Sciatic nerve (tissue), 2 donors: ENCODE results near the gene GJC3. TPM values are rescaled to one million over a fixed set of nuclear protein-coding genes. Genes with fewer than 3 reads are reported as not detected.
"Not testable (repeated sequence)": the region's sequence is repeated elsewhere in the genome, so short reads cannot be mapped to it uniquely, and the experiment has no call there.

ENCODE experiments used
- ATAC-seq: fragments of 200-7000 bp; cut with Tn5 transposase; one replicate; pipeline ENCODE4 v1.9.1; 2020; ENCODE audit warnings: mild to moderate bottlenecking, moderate library complexity
- DNase-seq: peaks from one replicate; pipeline ENCODE4 v3.0.0-alpha.2; 2020; ENCODE audit warnings: low spot score
- intact Hi-C: fragments of 100-400 bp; cut with DNase I; formaldehyde crosslinking; loops from one replicate; pipeline ENCODE4 v1.14.2; 2022
- total RNA-seq: library from RNA; stranded (reverse); fragmentation: NEBNext Ultra II Directional; extraction: Animal tissue kit (Norgen Biotek cat#: 25700); gene quantifications from one replicate; pipeline ENCODE4 v1.2.1, GENCODE V29; 2021
- donor health status: DM: no; HTN: no; CAD: no.
- donor health status: DM: no; HTN: no; CAD: no.

The GJC3 gene
- total RNA-seq, 1 donor from 2014 or later: 31.7 TPM

GRCh38 chr7:99938296-99938695 lies 8.9 kb upstream of the GJC3 start:
- intact Hi-C loops: no loop called here

DNA sequence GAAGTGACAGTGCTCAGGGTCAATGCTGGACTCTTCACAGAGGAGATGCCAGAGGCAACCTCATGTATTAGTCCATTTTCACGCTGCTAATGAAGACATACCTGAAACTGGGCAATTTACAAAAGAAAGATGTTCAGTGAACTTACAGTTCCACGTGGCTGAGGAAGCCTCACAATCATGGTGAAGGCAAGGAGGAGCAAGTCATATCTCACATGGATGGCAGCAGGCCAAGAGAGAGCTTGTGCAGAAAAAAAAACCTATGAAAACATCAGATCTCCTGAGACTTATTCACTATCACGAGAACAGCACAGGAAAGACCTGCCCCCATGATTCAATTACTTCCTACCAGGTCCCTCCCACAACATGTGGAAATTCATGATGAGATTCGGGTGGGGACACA lies 5.6 kb upstream of the GJC3 start:
- DNase-seq, ATAC-seq, intact Hi-C loops: not testable (repeated sequence)

More at GRCh38 chr7:99938296-99938695, 8.9 kb upstream of the GJC3 start:
- DNase-seq: no peak
- ATAC-seq: no peak

DNA sequence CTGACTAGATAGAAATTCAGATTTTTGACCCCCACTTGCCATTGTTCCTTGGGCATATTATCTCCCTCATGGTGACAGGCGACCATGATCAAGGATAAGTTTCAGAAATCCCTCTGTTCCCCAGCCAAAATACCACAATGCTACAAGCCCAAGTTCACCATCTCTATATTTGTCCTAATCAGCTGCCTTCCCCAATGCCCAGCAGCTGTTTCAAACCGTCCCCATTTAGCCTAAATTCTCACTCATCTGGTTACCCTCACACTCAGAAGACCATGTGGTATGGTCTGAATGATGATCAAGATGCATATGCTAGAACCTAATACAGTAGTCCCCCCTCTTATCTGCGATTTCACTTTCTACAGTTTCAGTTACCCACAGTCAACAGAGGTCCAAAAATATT lies 956 bp upstream of the GJC3 start:
- no peak for ATAC-seq
- DNase-seq: no peak
- intact Hi-C loops: no loop called here

DNA sequence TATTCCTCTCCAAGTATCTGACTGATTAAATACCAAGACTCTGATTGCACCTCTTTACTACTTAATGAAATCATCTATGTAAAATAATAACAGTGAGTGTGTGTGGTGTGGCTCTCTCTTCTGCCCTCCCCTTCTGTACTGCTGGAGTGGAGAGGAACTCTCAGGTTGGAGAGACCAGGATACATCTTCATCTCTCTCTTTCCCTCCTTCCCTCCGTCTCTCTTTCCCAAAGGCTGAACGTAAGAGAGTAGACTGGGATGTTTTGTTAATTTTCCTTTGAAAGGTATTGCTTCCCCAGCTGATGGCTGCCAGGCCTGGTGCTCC lies 272 bp upstream of the GJC3 start:
- no peak for ATAC-seq

DNA sequence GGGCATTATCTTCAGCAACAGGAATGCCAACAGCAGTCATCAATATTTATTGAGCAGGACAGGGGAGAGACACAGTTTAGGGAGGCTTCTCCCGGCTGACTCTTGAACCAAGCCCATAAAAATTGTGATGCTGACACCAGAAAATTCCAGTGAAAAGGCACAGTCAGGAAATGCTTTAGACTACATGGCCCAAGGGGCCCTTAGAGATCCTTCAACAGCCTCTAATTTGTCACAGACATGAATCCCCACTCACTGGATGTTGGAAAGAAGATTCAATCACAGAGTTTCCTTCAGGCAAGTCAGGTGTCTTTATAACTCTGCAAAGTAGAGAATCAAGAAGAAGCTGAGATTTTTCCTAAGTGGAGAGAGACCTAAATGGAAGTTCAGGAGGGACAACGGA lies 1.2 kb downstream of the GJC3 start:
- DNase-seq (no peak), ATAC-seq (no peak)
- intact Hi-C loops: no loop called here

More for the DNA sequence above, 272 bp upstream of the GJC3 start:
- no peak for DNase-seq
- intact Hi-C loops: no loop called here

GRCh38 chr7:99927536-99927935 lies 1.9 kb downstream of the GJC3 start:
- DNase-seq (no peak), ATAC-seq (no peak)
- intact Hi-C loops: no loop called here

GRCh38 chr7:99926321-99926720 lies 3.1 kb downstream of the GJC3 start:
- DNase-seq: no peak
- intact Hi-C loops: no loop called here
- no peak for ATAC-seq

GRCh38 chr7:99923200-99923599 lies 6.2 kb downstream of the GJC3 start:
- ATAC-seq: no peak

GRCh38 chr7:99920149-99920548 lies 9.3 kb downstream of the GJC3 start:
- ATAC-seq (no peak), DNase-seq (no peak)
- intact Hi-C loops: no loop called here

More at GRCh38 chr7:99923200-99923599, 6.2 kb downstream of the GJC3 start:
- intact Hi-C loops: no loop called here
- DNase-seq: no peak

DNA sequence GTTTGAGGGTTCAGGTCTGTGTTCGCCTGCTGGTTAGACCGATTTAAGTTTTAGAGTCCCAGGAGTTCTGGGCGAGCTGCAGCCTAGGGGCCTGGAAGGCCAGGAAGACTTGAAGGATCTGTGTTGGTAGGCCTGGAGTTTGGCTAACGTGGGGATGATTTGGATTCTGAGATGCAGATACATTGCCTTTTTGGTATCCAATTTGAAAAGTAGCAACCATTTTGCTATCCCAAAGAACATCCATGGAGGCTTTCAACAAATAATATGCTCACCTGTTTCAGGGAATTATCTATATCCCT lies 9.7 kb downstream of the GJC3 start:
- ATAC-seq (no peak), DNase-seq (no peak)
- intact Hi-C loops: no loop called here

- ATAC-seq (peak; percentile 99), DNase-seq (peak; percentile 93)
- intact Hi-C loops: no loop called here
Measured at GRCh38 chr7:99918959-99919813, 10.2 kb downstream of the GJC3 start, which contains the start of gene TRIM4. Gene TRIM4, minus strand, starts transcription at chr7:99919530. Its CDS starts 129 bp downstream, at chr7:99919401.

DNA sequence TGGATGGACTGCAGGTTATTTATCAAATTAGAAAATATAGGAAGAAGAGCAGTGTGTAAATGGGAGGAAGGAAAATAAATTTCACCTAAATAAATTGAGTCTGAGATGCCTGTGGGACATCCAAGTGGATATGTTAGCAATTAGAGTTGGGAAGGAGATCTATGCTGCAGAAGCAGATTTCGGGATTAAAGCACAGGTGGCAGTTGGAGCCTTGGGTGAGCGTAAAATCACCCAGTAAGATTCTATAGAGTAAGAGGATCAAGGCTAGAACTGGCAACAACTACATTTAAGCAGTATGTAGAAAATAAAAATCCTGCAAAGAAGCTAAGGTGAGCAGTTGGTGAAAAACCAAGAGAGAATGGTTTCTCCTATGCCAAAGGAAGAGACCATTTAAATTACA lies 18.4 kb downstream of the GJC3 start:
- no peak for ATAC-seq

DNA sequence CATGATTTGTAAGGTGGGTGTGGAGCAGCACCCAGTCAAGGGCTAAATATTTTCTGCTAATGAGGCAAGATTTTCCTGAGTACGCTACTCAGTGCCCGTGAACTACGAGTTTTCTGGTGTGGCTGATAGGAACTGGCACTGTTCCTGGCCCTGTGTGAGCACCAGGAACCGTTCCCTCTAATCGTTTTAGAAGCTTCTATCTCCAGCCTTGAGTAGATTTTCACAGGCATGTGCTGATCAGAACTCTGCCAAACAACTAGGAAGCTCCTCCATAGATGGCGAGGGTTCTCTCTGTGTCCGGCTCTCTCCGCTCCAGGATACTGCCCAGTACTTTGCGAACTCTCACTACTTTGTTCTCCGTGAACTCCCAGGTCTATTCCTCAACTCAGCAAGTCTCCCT lies 27.8 kb downstream of the GJC3 start:
- DNase-seq (no peak), ATAC-seq (no peak)
- intact Hi-C loops: no loop called here

More for the DNA sequence above, 18.4 kb downstream of the GJC3 start:
- intact Hi-C loops: no loop called here
- no peak for DNase-seq

DNA sequence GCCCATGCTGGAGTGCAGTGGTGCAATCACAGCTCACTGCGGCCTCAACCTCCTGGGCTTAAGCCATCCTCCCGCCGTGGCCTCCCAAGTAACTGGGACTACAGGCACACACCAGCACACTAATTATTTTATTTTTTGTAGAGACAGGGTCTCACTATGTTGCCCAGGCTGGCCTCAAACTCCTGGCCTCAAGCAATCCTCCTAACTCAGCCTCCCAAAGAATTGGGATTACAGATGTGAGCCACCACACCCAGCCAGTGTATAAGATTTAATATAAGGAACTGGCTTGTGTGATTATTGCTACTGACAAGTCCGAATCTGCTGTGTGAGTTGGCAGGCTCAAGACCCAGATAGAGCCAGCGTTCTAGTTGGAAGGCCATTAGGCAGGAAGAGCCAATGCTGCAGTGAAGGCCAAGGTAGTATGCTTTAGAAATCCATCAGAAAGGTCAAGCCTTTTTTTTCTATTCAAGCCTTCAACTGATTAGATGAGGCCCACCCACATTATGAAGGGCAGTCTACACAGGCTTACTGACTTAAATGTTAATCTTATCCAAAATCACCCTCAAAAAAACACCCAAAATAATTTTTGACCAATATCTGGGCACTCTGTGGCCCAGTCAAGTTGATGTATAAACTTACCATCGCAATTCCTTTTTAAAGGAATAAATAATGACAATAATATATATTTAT lies 29.4 kb downstream of the GJC3 start:
- no peak for ATAC-seq
- intact Hi-C loops: no loop called here
- no peak for DNase-seq

DNA sequence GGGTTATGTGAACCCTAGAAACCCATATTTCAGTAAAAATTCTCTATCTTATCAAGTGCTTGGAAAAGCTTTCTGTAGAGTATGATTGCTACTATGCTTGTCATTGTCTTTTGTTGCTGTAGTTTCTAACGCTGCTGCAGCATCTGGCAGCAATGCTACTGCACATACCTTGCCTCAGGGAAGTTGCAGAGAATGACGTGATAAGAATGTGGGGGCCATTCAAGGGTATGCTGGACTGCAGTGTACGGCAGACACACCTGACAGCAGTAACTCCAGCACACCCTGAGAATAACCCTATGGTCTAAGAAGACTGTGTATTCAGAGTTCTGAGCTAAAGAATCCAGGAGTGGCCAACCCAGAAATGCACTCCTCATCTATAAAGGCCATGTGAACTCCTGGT lies 30.6 kb downstream of the GJC3 start:
- intact Hi-C loops: no loop called here
- DNase-seq (no peak), ATAC-seq (peak; percentile 15)

DNA sequence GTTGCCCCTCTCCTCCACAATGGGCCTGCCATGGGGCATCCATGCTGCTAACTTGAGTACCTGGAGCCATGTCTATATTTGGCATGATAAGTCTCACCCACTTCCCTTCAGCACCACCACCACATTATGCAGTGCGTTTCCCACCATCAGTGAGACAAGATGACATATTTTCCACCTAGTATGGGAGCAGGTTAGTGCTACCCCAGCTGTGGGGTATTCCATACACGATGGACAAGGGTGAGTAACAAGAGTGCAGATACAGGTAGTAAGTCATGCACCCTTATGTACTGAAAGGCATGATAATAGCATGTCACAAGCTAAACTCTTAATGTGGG lies 31.4 kb downstream of the GJC3 start:
- intact Hi-C loops: no loop called here
- DNase-seq (no peak), ATAC-seq (no peak)

DNA sequence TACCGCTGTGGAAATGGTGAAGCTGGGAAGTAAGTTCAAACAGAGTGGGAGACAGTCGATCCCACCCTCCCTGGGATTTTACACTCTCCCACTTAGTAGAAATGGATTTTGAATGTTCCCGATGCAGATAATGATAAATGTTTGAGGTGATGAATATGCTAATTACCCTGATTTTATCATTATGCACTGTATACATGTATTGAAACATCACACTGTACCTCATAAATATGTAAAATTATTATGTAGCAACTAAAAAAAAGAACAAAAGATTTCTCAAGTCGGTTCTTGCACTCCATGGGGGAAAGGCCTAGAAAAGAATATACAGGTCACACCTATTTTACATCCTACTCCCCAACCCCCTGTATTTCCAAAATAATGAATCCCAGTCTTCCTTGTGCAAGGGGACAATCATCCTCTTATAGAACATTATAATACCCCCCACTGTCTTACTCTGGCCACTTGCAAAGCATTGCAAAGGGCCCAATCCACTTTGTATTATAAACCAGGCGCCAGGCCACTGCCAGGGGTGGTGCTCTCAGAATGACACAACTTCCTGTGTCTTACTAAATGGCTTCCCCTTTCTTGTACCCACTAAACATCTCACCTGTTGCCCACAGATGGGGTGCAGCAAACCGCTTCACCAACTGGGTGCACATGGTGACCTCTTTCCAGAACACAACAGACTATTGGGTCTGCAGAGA lies 31.9 kb downstream of the GJC3 start:
- ATAC-seq (no peak), DNase-seq (no peak)
- intact Hi-C loops: no loop called here

DNA sequence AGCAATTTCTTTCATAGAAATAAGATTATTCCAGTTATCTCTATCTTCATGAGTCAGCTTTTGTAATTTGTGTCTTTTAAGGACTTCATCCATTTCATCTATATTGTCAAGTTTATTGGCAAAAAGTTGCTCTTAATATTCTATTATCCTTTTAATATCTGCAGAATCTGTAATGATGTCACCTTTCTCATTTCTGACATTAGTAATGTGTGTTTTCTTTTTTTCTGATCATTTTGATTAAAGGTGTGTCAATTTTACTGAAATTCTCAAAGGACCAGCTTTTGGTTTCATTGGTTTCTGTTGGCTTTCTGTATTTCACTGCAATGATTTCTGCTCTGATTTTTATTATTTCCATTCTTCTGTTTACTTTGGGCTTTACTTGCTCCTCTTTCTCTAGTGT lies 34.7 kb downstream of the GJC3 start:
- DNase-seq: no peak
- no peak for ATAC-seq

GRCh38 chr7:99893280-99893679 lies 36.1 kb downstream of the GJC3 start:
- DNase-seq (no peak), ATAC-seq (no peak)
- intact Hi-C loops: no loop called here

More for the DNA sequence above, 34.7 kb downstream of the GJC3 start:
- intact Hi-C loops: no loop called here

DNA sequence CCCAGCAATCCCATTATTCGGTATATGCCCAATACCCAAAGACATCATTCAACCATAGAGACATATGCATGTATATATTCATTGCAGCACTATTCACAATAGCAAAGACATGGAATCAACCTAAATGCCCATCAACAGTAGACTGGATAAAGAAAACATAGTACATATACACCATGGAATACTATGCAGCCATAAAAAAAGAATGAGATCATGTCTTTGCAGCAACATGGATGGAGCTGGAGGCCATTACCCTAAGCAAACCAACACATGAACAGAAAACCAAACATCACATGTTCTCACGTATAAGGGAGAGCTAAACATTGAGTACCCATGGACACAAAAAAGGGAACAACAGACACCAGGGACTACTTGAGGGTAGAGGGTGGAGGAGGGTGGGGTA lies 39.1 kb downstream of the GJC3 start:
- DNase-seq, intact Hi-C loops, ATAC-seq: not testable (repeated sequence)
